GM21447 (cell line): ENCODE results near the gene MAP3K7.

Experiments used
- ATAC-seq: cut with Tn5 transposase; IDR thresholded peaks from one replicate; pipeline ENCODE4 v1.9.1; 2021; ENCODE audit not compliant: unreplicated experiment

The MAP3K7 gene

DNA sequence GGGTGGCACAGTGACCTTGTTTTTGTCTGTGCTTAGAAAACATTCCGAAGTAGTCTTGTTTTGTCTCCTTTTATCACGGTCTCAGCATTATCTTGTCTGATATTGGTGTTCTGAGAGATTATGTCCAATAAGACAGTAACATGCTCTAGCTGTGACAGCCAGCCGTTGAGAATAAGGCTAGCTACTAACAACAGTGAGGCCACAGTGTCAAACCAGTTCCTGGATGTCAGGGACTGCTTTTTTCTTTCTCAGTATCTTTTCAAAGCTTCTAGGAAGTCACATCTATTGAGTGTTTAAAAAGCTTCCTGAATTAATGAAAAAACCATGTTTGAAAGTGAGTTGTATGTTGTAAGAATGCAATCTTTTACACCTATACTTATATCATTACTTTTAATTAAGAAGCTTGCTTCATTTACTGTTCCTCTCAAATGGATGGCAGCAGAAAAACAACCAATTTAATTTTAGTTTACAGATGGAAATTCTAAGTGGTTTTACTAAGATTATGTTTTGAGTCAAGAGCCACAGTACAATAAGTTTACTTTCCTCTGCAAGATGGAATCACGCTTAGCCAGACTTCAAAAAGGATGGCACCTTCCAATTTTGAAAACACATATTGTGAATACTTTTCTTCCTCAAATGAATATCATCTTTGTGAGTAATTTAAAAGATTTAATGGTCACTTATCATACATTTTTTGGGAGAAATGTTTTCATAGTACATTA, 53.1 kb downstream of the MAP3K7 start:
- no peak for ATAC-seq

DNA sequence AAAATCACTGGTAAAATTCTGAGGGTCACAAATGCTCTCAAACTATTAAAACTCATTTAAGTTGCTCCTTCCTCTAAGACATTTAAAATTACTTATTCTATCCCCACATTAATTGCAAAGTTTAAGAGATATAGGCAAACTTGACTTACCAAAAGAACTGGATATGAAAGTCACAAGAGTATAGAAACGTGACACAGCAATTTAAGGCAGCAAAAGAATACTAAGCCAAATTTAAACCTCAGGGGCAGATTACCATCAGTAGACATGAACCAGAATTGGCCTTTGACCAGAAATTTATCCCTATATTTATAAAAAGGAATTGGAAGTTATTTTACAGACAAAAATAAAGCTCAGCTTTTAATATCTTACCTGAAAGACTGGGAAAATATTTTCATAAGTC, 56.0 kb downstream of the MAP3K7 start:
- ATAC-seq = no peak

DNA sequence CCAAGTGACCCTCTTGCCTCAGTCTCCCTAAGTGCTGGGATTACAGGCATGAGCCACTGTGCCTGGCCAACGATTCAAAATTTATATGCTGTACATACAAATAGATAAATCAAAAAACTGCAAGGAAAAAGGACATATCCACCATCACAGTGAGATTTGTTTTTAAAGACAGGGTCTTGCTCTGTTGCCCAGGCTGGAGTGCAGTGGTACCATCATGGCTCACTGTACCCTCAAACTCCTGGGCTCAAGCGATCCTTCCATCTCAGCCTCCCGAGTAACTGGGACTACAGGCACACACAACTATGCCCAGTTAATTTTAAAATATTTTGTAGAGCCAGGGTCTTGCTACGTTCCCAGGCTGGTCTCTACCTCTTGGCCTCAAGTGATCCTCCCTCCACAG, 61.5 kb downstream of the MAP3K7 start:
- ATAC-seq = no peak

DNA sequence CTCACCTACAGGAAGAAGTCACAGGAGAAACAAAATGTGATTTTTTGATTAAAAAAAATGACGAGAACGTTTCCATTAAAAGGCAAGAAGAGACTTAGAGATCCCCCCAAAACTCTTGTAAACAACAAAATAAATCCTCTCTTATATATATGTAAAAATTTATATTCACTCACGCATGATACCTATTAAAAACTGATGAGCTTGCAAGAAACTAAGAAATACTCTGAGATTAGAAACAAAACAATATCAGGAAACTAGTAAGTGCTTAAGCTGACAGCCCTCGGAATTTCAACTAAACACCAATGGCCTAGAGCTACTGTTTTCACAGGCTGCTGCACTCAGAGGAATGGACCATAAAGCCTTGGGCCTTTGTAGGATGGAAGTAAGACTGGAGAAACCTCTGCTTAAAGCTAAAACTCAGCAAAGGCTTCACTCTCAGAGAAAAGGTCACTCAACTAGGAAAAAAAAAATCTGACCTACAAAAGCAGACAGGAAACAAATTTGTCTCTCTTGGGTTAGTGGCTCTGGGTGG, 63.0 kb downstream of the MAP3K7 start:
- no peak for ATAC-seq

DNA sequence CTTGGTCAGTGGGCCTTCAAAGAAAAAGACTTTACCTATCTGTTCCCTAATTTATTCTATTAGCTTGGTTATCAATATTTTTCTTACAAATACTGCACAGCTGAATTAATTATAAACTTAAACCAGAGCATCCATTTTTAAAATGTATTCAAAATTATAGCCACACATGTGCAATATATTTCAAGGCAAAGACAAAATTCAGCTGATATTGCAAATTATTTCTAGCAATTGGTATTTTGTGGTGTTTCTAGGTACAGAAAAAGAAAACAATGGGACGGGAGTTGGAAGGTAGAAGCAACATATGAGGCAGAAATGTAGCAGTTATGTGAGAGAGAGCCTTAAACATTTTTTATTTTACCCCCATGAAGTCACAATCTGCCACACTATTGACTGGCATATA, 64.9 kb downstream of the MAP3K7 start:
- no peak for ATAC-seq

DNA sequence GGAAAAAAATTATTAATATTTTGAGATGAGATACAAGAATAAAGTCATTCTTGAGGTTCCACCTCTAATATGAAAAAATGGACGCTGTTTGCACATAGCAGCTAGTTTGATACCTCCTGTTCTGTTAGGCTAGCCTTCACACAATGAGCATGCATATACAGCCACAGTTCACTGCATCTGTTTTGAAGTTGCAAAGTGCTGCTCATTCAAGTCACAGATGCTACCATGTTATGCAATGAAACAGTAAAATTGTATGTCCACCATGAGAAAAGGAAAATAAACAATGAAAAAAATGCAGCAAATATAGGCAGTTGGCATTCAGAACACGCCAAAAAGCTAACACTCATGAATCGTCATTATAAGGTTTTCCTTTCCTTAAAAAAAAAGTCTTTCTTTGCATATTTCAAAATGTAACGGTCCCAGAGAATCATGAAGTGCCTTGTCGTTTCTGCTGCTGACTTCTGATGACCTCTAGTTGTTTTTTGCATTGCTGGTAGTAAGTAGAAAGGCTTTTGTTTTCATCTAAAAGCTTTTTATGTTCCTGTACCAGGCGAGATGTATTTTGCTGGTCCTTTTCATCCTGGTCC, 70.7 kb downstream of the MAP3K7 start:
- no peak for ATAC-seq

DNA sequence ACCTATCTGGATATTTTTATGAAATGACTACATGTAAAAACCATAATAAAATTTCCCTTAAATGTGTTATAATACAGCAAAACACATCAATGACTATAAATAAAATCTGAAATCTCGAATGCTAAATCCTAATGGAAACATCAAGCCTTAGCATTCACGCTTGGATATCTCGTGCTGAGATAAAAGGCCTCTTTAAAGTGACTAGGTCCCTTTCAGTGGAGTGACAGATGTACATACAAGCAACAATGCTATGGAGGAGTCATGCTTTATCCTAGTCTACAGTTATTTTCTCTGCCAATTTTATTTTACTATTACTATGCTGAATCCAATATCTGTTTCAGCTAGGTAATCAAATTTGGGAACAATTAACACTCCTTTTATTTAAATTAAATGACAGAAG, 72.4 kb downstream of the MAP3K7 start:
- ATAC-seq = no peak

DNA sequence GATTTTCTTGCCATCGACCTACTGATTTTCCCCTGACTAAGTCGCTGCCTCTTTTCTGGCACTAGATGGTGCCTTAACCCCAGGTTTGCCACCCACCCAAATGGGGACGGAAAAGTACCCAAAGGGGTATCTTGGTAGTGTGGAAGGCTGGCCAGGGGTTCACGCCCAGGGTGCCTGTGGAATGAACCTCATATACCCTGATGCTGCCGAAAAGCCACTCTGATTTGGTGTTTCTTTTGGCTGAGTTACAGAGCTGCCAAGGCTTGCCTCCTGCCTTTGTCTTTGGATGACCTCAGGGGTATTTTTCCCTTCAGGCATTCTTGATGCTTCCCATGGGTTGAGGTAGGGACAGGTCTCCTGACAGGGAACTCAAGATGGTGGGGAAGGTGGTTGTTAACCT, 78.1 kb downstream of the MAP3K7 start:
- ATAC-seq = no peak

DNA sequence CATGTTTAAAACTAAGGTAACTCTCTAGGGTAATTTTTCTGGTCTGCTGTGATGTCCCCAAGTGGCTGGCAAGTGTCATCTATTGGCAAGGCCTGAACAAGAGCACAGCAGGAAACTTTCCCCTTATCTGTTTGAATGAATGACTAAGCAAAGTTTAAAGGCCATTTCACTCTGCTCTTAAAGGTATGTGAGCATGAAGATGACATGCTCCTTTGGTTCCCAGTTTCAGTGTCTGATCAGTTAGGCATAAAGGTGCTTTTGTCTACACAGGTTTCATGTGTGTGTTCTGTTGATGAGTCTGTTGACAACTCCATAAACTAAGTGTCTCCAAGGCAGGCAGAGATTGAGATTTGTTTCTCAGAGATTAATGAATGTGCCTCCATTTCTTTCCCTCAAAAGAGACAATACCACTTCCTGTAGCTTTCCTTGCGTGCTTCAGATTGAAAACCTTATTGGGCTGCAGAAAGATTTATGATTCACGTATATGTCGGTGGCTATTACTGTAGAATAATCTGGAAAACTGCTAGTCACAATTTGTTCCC, 83.9 kb downstream of the MAP3K7 start:
- peak; percentile 74 for ATAC-seq

DNA sequence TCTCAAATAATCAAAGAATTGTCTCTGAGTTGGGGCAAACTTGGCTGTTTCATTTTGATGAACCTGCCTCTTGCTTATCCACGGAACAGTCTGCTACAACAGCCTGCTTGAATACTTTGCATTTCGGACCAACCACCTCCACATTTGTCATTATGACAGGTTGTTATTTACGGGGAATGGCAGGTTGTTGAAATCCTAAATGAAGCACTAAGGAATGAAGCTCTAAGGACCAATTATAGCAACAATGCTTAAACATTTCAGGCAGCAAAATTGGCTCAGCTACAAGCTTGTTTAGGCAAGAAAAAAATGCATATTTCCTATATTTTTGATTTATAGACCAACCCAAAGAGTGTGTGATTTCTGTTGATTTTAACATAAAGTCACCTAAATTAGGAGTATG, 84.5 kb downstream of the MAP3K7 start:
- no peak for ATAC-seq

DNA sequence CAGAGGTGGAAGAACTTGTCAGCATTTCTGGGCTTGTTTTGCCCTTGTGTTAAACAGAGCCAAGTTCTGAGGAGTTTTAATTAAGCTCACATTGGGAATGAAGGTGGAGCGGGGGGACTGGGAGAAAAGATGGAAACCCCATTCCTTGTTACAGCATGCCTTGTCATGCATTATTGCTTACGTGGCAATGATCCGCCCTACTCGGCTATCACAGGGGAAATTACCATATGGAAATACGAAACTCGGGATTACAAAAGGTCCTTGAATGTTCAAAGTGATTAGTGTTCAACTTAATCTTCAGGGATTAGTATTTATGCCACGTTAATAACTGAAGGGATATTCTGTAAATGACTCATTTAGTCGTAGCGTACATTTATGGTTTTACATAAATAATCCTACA, 86.4 kb downstream of the MAP3K7 start:
- ATAC-seq = no peak

DNA sequence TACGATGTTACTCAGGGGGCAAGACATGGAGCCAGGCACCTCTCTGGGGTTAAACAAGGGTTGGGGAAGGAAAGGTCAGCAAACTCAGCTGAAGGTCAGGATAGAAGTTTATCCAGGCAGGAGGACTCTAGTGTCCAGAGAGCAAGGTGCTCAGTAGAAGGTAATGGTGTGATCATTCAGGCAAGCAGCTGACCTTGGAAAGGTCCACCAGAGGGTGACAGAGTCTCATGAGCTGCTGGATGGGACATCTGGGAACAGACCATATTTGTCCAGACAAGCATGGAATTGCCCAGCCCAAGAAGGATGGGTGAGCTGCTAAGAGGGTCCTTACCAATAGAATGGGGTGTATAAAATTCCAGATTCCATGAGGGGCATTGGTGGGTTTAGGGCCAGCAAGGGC, 89.5 kb downstream of the MAP3K7 start:
- no peak for ATAC-seq

DNA sequence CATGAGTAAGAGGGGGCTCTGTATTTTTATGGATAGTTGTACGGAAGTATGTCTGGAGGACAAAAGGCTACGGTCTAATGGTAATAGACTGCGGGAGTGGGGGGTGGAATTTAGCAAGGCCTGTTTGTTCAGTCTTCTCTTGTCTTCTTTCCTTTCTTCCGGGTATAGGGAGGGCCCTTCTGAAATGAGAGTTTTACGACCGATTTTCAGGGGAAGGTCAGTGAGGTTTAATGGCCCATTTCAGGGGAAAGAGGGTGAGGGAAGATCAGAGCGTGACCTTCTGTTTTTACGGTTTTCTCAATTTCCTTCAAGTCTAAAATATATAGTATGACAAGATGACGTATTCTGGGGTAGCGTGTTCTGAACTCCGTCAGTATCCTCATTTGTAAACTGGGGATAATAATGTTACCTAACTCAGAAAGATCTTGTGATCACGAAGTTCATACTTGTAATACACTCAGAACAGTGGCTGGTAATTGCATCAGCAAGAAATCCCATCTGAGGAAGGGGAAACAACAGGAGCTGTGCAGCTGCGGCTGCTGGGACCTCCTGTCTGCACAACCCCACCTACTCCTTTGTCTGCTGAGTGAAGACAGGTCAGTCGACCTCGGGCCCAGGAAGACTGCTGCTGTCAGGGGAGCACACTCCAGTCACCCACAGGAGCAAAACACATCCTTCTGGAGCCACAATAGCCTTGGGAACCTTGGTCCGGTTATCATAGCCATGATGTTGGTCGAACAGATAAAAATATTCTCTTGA, 90.4 kb downstream of the MAP3K7 start:
- ATAC-seq = no peak

DNA sequence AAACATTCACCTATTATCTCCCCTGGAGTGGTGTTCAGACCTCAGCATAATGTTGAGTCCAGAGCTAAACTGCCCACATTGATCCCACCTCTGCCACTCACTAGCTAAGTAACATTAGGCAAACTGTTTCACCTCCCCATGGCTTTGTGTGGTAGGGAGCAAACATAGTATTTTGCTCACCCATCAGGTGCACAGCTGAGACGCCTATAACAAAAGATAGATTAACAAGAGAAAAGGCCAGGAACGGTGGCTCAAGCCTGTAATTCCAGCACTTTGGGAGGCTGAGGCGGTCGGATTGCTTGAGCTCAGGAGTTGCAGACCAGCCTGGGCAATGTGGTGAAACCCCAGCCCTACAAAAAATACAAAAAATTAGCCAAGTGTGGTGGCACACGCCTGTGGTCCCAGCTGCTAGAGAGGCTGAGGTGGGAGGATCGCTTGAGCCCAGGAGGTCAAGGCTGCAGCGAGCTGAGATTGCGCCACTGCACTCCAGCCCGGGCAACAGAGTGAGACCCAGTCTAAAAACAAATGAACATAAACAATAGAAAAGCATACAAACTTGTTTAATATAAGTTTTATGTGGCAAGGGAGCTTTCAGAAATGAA, 91.6 kb downstream of the MAP3K7 start:
- no peak for ATAC-seq

DNA sequence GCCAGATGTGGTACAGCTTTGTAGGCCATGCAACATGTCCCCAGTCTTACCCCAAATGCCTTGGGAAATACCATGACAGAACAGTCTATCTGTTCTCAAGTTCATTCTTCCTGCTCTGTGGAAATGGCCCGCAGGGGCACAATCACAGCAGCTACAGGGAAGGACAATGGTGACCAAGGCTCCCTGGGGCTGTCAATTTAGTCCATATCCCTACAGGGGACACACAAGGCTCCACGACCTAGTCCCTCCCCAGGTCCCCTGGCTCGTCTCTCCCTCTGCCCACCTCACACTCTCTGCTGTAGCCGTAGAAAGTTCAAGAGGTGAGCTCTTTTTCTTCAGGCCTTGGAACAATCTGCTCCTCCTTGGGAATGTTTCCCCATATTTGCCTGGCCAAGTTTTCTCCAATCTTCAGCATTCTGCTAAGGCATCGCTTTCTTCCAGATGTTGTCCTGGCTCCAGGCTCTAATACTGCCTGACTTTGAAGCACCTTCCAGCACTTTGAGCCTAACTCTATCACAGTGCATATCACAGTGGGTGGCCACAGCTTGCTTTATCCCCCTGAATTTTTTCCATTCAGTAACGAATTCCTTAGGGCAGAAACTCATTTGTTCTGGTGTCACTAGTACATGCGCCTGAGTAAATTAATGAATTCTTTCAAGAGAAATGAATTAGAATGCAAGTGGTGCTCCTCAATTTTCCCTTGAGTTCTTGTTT, 92.6 kb downstream of the MAP3K7 start:
- no peak for ATAC-seq

DNA sequence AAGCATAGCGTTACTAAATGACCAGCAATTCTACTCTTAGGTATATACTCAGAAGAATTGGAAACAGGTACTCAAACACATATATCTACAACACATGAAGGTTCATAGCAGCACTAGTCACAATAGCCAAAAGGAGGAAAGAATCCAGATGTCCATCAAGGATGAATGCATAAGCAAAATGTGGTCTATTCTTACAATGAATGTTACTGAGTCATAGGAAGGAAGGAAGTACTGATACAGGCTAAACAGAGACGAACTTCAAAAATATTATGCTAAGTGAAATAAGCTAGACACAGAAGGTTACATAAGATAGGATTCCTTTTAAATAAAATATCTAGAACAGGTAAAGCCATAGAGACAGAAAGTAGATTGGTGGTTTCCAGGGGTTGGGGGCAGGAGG, 93.5 kb downstream of the MAP3K7 start:
- no peak for ATAC-seq

DNA sequence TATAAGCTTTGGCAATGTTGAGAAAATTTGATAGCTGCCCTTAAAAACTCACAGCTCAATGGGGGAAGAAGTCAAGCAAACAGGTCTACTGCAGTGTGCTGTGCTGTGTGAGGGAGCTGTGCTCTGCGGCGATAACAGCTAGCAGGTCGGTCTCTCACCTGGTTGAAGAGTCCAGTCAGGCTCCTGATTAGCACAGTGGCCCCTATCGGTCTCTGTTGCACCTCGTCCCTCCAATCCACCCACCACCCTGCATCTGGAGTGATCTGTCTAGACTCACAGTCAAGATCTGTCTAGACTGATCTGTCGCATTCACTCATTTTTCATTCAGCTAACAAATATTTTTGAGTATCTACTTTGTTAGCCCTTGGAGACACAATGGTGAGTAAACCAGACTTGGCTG, 94.1 kb downstream of the MAP3K7 start:
- no peak for ATAC-seq

DNA sequence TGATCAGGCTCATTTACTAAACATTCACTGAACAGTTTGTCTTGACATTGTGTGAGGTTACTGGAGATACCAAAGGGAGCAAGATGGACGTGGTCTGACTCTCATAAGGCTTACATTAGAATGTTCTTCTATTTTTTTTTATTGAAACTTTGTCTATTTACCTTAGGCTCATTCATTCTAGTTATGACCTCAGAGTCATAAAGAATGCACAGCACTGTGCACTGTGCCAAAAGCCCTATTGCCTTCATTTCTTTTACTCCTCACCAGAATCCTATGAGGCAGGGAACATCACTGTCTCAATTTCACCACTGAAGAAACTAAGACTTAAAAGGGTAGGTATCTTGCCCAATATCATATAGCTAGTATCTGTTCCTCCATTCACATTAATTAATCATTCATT, 94.5 kb downstream of the MAP3K7 start:
- ATAC-seq = no peak

DNA sequence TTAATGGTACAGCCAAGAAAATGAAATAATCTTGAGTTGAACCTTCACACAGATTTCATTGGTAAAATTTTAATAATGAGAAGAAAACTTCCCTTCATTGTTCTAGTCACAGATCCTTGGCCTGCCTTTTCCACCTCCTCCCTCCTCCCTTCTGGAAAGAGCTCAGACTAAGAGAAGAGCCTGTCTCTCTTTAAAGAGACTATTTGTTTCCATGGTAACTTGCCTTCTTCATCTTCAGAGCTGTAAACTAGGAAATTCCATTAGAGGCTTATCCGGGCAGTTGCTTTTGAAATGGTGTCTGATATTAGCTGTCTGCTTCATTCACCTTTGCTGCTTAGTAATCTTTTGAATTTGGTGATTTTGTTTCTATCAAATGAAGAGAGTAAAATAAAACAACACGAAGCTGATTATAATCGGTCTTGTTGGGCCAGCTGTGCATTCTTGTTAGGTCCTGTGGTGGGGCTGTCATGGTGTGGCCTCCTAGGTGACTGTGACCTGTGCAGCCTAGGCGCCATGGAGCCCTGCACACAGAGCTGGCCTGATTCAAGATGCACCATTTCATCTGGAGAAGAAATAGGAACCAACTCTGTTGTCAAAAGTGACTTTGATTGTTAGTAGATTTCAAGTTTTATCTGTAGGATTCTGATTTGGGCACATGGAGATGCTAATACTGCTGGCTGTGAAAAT, 96.7 kb downstream of the MAP3K7 start:
- ATAC-seq = no peak

DNA sequence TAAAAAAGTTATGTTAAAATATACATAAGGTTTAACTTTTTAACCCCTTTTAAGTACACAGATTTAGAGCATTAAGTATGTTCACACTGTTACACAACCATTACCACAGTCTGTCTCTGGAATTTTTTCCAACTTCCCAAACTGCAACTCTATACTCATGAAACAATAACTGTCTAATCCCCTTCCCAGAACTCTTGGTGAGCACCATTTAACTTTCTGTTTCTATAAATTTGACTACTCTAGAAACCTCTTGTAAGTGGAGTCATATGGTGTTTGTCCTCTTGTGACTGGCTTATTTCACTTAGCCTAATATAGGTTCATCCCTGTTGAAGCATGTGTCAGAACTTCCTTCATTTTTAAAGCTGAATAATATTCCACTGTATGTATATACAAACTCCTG, 98.1 kb downstream of the MAP3K7 start:
- no peak for ATAC-seq
